Natural killer cell (primary cell): Measurements from ENCODE around the gene TEAD1. TPM values are rescaled to one million over a fixed set of nuclear protein-coding genes. Genes with fewer than 3 reads are reported as not detected.

Experiments
- ATAC-seq, 3 donors: fragments of 150-1000 bp in 2 of 3; fragments of 200-7000 bp in 1 of 3; cut with Tn5 transposase; 1 replicate in 1 of 3; 2 replicates in 2 of 3; pipeline ENCODE4 v1.10.0; 2021; ENCODE audit warnings: mild to moderate bottlenecking in 2 of 3, moderate library complexity in 2 of 3
- DNase-seq, 2 donors: peaks; one replicate each; pipeline versions ENCODE4 v3.0.0 to v3.0.0-alpha.2; 2013 to 2021; ENCODE audit warnings: mixed read lengths in 1 of 2
- H3K27ac ChIP-seq: one replicate; pipeline ENCODE4 v1.5.1; 2013; ENCODE audit warnings: mild to moderate bottlenecking, low read length
- H3K27me3 ChIP-seq: one replicate; pipeline ENCODE4 v1.6.1; 2013; ENCODE audit warnings: low read length; ENCODE audit not compliant: control insufficient read depth, insufficient read depth
- H3K36me3 ChIP-seq: one replicate; pipeline ENCODE4 v1.6.1; 2013; ENCODE audit warnings: low read length; ENCODE audit not compliant: control insufficient read depth, insufficient read depth
- H3K4me1 ChIP-seq: one replicate; pipeline ENCODE4 v1.6.1; 2013; ENCODE audit warnings: low read length; ENCODE audit not compliant: control insufficient read depth, insufficient read depth
- H3K4me3 ChIP-seq: one replicate; pipeline ENCODE4 v1.5.1; 2013; ENCODE audit warnings: low read length
- H3K9me3 ChIP-seq: one replicate; pipeline ENCODE4 v1.6.1; 2013; ENCODE audit warnings: low read length; ENCODE audit not compliant: control insufficient read depth, insufficient read depth
- H3K27ac Mint-ChIP-seq, 2 donors: one replicate each; pipeline ENCODE4 v1.8.0; 2022; ENCODE audit warnings: mild to moderate bottlenecking in 2 of 2, mixed read lengths in 2 of 2, moderate library complexity in 1 of 2
- H3K27me3 Mint-ChIP-seq, 2 donors: one replicate each; pipeline ENCODE4 v1.8.0; 2022; ENCODE audit warnings: low read depth in 2 of 2, mixed read lengths in 2 of 2
- H3K36me3 Mint-ChIP-seq: one replicate; pipeline ENCODE4 v1.8.0; 2022; ENCODE audit warnings: mixed read lengths
- H3K4me1 Mint-ChIP-seq, 2 donors: one replicate each; pipeline ENCODE4 v1.8.0; 2022; ENCODE audit warnings: mixed read lengths in 2 of 2
- H3K4me3 Mint-ChIP-seq: one replicate; pipeline ENCODE4 v1.8.0; 2022; ENCODE audit warnings: mild to moderate bottlenecking, moderate library complexity, mixed read lengths
- H3K9me3 Mint-ChIP-seq, 2 donors: one replicate each; pipeline ENCODE4 v1.8.0; 2022; ENCODE audit warnings: mixed read lengths in 2 of 2
- WGBS: methylation state at CpG from one replicate; pipeline ENCODE4 v1.1.7; 2013; ENCODE audit warnings: missing lambda C conversion rate; ENCODE audit not compliant: insufficient coverage; 5-methylcytosine and 5-hydroxymethylcytosine counted together
- intact Hi-C: fragments of 100-400 bp; cut with micrococcal nuclease; formaldehyde crosslinking; loops from one replicate; pipeline ENCODE4 v1.14.2; 2022
- total RNA-seq, 4 donors: library from RNA; stranded (reverse); fragments of 120-200 nt in 1 of 4; gene quantifications; one replicate each; pipeline versions ENCODE4 v1.2.3 to v1.2.4, GENCODE V29; 2013 to 2022
- TF ChIP-seq, protein P1 (sequence below): fragments of 200-600 bp; IDR thresholded peaks from one replicate; pipeline ENCODE4 v1.8.0; 2022; ENCODE audit warnings: antibody characterized with exemption

TEAD1 gene
- total RNA-seq, 3 donors from 2014 or later (not counting 1 experiment from before 2014, with no cell fraction given), result not detected

DNA sequence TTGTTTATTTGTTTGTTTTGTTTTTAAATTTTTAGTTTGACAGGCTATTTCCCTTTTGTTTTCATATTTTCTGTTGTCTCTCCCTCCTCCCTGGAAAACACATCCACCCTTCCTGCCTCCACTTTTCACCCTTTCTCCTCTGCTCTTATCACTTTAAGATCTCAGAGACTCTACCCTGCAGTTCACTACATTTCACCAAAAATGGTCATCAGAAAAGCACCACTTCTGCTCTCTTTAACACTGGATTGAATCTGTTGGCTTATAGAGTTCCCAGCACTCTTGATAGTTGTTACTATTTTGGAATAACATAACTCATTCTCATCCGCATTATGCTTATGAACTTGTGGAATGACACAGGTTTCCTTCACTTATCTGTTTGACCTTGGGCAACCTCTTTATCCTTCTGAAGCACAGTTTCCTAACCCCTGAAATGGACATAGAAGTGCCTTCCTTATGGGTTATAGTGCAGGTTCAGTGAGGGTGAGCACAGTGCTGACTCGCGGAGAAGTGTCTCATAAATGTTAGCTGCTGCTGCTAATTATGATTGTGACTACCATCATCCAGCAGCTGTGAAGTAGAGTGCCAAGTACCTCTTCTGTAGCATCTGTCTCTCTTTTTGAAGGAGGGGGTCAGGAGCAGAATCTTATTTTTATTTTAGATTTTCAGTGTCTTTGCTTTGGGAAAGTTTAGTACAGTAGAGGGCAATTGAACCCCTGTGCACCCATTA is 15.0 kb downstream of the TEAD1 start:
- Mint-ChIP-seq H3K36me3 (no peaks in the 10 kb centered on the region), H3K9me3 (peaks cover 0 to 2% of the 10 kb centered on the region in 2 donors), H3K27me3 (peaks cover 54 to 82% of the 10 kb centered on the region in 2 donors), H3K4me3 (no peak overlapping the region), H3K4me1 (no peaks in the 10 kb centered on the region), H3K27ac (no peak overlapping the region)
- H3K4me3 ChIP-seq, result no peak overlapping the region
- intact Hi-C loops, result no loop called here
- no peak for DNase-seq
- H3K9me3 ChIP-seq, result peaks cover 2% of the 10 kb centered on the region
- H3K27ac ChIP-seq, result no peak overlapping the region
- 95% methylated on average over 3 of the region's 3 CpGs for WGBS
- peaks cover 14% of the 10 kb centered on the region for H3K27me3 ChIP-seq
- H3K4me1 ChIP-seq, result no peaks in the 10 kb centered on the region
- H3K36me3 ChIP-seq, result no peaks in the 10 kb centered on the region
- ATAC-seq, result no peak
- TF ChIP-seq, protein P1, sequence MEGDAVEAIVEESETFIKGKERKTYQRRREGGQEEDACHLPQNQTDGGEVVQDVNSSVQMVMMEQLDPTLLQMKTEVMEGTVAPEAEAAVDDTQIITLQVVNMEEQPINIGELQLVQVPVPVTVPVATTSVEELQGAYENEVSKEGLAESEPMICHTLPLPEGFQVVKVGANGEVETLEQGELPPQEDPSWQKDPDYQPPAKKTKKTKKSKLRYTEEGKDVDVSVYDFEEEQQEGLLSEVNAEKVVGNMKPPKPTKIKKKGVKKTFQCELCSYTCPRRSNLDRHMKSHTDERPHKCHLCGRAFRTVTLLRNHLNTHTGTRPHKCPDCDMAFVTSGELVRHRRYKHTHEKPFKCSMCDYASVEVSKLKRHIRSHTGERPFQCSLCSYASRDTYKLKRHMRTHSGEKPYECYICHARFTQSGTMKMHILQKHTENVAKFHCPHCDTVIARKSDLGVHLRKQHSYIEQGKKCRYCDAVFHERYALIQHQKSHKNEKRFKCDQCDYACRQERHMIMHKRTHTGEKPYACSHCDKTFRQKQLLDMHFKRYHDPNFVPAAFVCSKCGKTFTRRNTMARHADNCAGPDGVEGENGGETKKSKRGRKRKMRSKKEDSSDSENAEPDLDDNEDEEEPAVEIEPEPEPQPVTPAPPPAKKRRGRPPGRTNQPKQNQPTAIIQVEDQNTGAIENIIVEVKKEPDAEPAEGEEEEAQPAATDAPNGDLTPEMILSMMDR, result no peak

DNA sequence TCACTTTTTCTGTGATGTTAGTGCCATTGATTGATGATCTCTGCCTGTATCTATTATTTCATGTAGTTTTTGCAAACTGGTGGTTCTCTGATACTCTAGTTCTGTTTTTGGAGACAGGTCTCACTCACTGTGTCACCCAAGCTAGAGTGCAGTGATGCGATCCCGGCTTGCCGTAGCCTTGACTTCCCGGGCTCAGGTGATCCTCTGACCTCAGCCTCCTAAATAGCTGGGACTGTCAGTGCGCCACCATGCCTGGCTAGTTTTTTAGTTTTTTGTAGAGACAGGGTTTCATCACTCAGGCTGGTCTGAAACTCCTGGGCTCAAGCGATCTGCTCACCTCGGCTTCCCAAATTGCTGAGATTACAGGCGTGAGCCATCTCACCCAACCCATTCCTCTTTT is 16.4 kb downstream of the TEAD1 start:
- Mint-ChIP-seq H3K9me3 (peaks cover 0 to 2% of the 10 kb centered on the region in 2 donors), H3K4me3 (no peak overlapping the region), H3K36me3 (no peaks in the 10 kb centered on the region), H3K27me3 (peaks cover 57 to 84% of the 10 kb centered on the region in 2 donors), H3K4me1 (no peaks in the 10 kb centered on the region), H3K27ac (no peak overlapping the region)
- H3K9me3 ChIP-seq, result peaks cover 2% of the 10 kb centered on the region
- TF ChIP-seq, protein P1, result no peak
- no peaks in the 10 kb centered on the region for H3K36me3 ChIP-seq
- no peak for DNase-seq
- ATAC-seq, result no peak
- H3K27ac ChIP-seq, result no peak overlapping the region
- intact Hi-C loops, result no loop called here
- no peak overlapping the region for H3K4me3 ChIP-seq
- H3K27me3 ChIP-seq, result peaks cover 17% of the 10 kb centered on the region
- whole genome bisulfite sequencing, result 89% methylated on average over 6 of the region's 8 CpGs
- no peaks in the 10 kb centered on the region for H3K4me1 ChIP-seq

DNA sequence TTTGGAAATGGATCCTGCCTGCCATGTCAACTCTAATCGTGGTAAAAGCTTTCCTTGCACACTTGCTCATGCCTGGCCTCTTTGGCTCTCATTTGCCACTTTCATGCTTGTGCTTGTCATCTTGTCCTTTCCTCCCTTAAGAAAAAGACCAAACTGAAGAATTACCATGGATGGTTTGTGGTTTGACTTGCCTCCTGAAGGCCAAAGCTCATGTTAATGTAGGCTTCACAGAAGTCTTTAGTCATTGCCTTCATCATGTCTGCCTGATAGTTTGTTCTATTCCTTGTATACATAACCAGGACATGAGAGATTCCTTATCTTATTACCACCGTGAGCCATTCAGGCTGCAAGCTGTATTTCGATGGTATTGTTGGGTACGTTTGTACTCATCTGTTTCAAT is 17.3 kb downstream of the TEAD1 start:
- no peak for DNase-seq
- H3K4me3 Mint-ChIP-seq, result no peak overlapping the region
- Histone ChIP-seq H3K4me3 (no peak overlapping the region), H3K27me3 (peaks cover 20% of the 10 kb centered on the region), H3K4me1 (no peaks in the 10 kb centered on the region), H3K27ac (no peak overlapping the region), H3K36me3 (no peaks in the 10 kb centered on the region), H3K9me3 (peaks cover 2% of the 10 kb centered on the region)
- H3K4me1 Mint-ChIP-seq, result no peaks in the 10 kb centered on the region
- H3K27me3 Mint-ChIP-seq, result peaks cover 65 to 87% of the 10 kb centered on the region in 2 donors
- TF ChIP-seq, protein P1, result no peak
- H3K9me3 Mint-ChIP-seq, result peaks cover 0 to 2% of the 10 kb centered on the region in 2 donors
- ATAC-seq, result no peak
- intact Hi-C loops, result no loop called here
- 79% methylated on average over 1 of the region's 4 CpGs for WGBS
- H3K27ac Mint-ChIP-seq, result no peak overlapping the region
- H3K36me3 Mint-ChIP-seq, result no peaks in the 10 kb centered on the region
